Astrocyte of the spinal cord (primary cell): ENCODE data around the gene CCNA2.

ENCODE experiments used
- DNase-seq: peaks from one replicate; pipeline ENCODE4 v3.0.0; 2011; ENCODE audit warnings: low read depth, low spot score
- H3K4me3 ChIP-seq: 2 replicates; pipeline ENCODE4 v1.5.1; 2011; ENCODE audit warnings: low read depth, mild to moderate bottlenecking, low read length, moderate library complexity
- CTCF ChIP-seq: IDR thresholded peaks from 2 replicates; pipeline ENCODE4 v1.5.1; 2012; ENCODE audit warnings: low read depth, mild to moderate bottlenecking, low read length, inconsistent platforms
- in situ Hi-C: cut with HindIII; loops from 2 replicates; pipeline ENCODE4 v1.10.0; 2017; ENCODE audit warnings: low sequenced_read_pairs

The CCNA2 gene

DNA sequence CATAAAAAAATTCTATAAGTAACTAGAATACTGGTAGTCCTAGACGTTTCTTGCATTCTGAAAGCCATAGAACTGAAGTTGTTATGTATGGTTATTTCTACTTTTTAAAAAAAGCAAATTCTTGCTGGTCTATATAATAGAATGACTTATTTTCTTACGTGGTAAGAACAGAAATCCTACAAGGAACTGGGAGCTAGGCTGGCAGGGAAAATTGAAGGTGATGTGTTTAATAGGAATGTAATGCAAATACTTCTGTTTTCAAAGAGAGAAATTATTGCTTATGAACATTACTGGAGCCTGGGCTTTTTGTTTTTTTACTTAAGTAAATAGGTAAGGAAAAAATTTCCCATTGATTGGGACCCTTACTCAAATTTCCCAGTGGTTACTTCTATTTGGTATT, 8.9 kb downstream of the CCNA2 start:
- H3K4me3 ChIP-seq, result no peak overlapping the region
- TF ChIP-seq CTCF, result no peak
- DNase-seq, result no peak
- in situ Hi-C loops, result no loop called here

DNA sequence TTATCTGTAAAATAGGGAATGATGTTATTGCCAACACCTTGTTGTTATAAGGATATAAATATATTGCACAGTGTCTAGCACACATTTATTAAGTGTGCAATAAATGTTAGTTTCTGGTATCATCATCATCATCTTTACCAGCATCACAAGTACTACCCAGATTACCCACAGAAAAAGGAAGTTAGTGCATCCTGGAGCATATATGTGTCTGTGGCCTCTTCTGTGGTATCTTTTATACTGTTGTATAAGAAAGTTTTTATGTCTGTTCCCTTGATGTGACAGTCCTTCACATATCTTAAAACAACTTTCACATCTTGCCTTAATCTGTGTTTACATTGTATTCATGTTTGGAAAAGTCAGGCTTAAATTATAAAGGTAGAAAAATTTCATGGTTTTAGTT, 12.6 kb downstream of the CCNA2 start:
- no peak overlapping the region for H3K4me3 ChIP-seq
- no peak for DNase-seq
- in situ Hi-C loops, result no loop called here
- TF ChIP-seq CTCF, result no peak

DNA sequence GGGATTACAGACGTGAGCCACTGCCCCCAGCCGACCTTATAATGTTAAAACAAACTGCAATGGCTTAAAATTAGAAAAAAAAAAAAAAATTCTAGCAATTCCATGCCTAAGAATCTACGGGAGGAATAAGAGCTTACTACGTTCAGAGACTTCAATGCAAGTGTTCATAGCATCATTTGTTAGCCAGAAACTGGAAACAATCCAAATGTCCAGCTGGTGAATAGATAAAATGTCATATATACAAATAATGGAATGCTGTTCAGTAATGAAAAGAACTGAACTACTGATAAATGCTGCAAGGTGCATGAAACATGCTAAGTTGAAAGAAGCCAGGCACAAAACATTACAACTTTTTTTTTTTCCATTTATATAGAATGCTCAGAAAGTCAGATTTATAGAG, 17.3 kb downstream of the CCNA2 start:
- H3K4me3 ChIP-seq, result no peak overlapping the region
- in situ Hi-C loops, result no loop called here
- no peak for TF ChIP-seq CTCF
- no peak for DNase-seq

GRCh38 chr4:121801715-121802075, 22.0 kb downstream of the CCNA2 start:
- no peak for TF ChIP-seq CTCF
- in situ Hi-C loops, result no loop called here
- DNase-seq, result no peak
- peak overlapping the region; percentile 95 for H3K4me3 ChIP-seq

- in situ Hi-C loops, result no loop called here
- peak within 1 kb of the TSS; percentile 95 for H3K4me3 ChIP-seq
- TF ChIP-seq CTCF, result no peak
- DNase-seq, result peak; percentile 96
These were observed 22.5 kb downstream of the CCNA2 start, which contains the start of gene EXOSC9 for GRCh38 chr4:121800961-121801714. EXOSC9 (plus strand) TSS chr4:121801323; CDS start chr4:121801425, 102 bp downstream.

- no peak for TF ChIP-seq CTCF
- in situ Hi-C loops, result no loop called here
- DNase-seq, result no peak
- H3K4me3 ChIP-seq, result peak overlapping the region; percentile 95
These were observed 23.1 kb downstream of the CCNA2 start for GRCh38 chr4:121800638-121800960.
